ENCODE data around the gene CDC37L1. TPM values are rescaled to one million over a fixed set of nuclear protein-coding genes. Genes with fewer than 3 reads are reported as not detected.

The CDC37L1 gene
- total and polyA plus RNA-seq, 9 of the 15 experiments (the other 6 are each of a cell fraction or from before 2014, with no cell fraction given), result 1.5 to 7.9 (median 6.0) TPM

GRCh38 chr9:4713849-4714248, 34.5 kb downstream of the CDC37L1 start (continued):
- no peak for TF ChIP-seq CHAMP1 (IDR thresholded peaks at IDR 0.05)

- POLR2A ChIA-PET, result interaction anchor here (0.8 kb wide), 1 partner anchor 43 kb away, joined by 3 read pairs; no protein-coding TSS in a partner anchor
- WGBS (ENCODE audit: insufficient coverage, low coverage, missing lambda C conversion rate), result 95% methylated on average over 9 of the region's 9 CpGs
- FAIRE-seq, result no peak
- no peak for TF ChIP-seq PML (IDR thresholded peaks at IDR 0.05; ENCODE audit: low read length)
- TF ChIP-seq E2F1 (CRISPR knock-in tag; IDR thresholded peaks at IDR 0.05), result no peak
- no peak for TF ChIP-seq CREM (IDR thresholded peaks at IDR 0.05; ENCODE audit: low read depth)
- no peak for TF ChIP-seq ZNF197 (CRISPR knock-in tag; IDR thresholded peaks at IDR 0.05; ENCODE audit: low read depth)
- no peak for TF ChIP-seq SIRT6 (IDR thresholded peaks at IDR 0.05; ENCODE audit: low read depth, low read length)
- TF ChIP-seq NFE2 (IDR thresholded peaks at IDR 0.05; ENCODE audit: low read depth), result no peak
- no peak for TF ChIP-seq CBX1 (IDR thresholded peaks at IDR 0.05; ENCODE audit: low read depth)
- TF ChIP-seq ZBTB43 (CRISPR knock-in tag; IDR thresholded peaks at IDR 0.05), result no peak
- no peak for TF ChIP-seq ZNF12 (CRISPR knock-in tag; IDR thresholded peaks at IDR 0.05)
- TF ChIP-seq ZNF175 (CRISPR knock-in tag; IDR thresholded peaks at IDR 0.05; ENCODE audit: low read depth), result no peak
- no peak for TF ChIP-seq MCM3 (IDR thresholded peaks at IDR 0.05)
- no peak for TF ChIP-seq GATAD2B (IDR thresholded peaks at IDR 0.05; ENCODE audit: borderline replicate concordance)
- TF ChIP-seq UBTF (IDR thresholded peaks at IDR 0.05; ENCODE audit: borderline replicate concordance in 1 of 2, low read depth in 2 of 2, low read length in 2 of 2), result no peak
Measured at GRCh38 chr9:4714266-4715016, 35.1 kb downstream of the CDC37L1 start.

More at GRCh38 chr9:4714266-4715016, 35.1 kb downstream of the CDC37L1 start:
- peaks cover 83% of the 10 kb centered on the region for H3K36me3 ChIP-seq (ENCODE audit: control insufficient read depth, insufficient read depth, low read length)
- H3K27ac ChIP-seq (ENCODE audit: extremely low read depth, low read depth, low read length), result no peak overlapping the region
- no peaks in the 10 kb centered on the region for H3K9me1 ChIP-seq (ENCODE audit: control insufficient read depth, insufficient read depth, low read length)
- no peak overlapping the region for H3K4me2 ChIP-seq (ENCODE audit: insufficient read depth, low read length)
- ATAC-seq, result no peak
- BruUV-seq (replicated peaks), result no TSS peak
- H2AFZ ChIP-seq (ENCODE audit: low read depth, low read length), result no peak overlapping the region
- no peak for DNase-seq (ENCODE audit: extremely low read depth in 1 of 4, low spot score in 3 of 4)
- no peaks in the 10 kb centered on the region for H3K27me3 ChIP-seq (ENCODE audit: control insufficient read depth in 2 of 2, insufficient read depth in 2 of 2, low read length in 2 of 2)
- no peaks in the 10 kb centered on the region for H3K79me2 ChIP-seq (ENCODE audit: control insufficient read depth, insufficient read depth, low read length)
- H3K4me3 ChIP-seq, result no peak overlapping the region
- no peaks in the 10 kb centered on the region for H3K4me1 ChIP-seq (replicated peaks in 1 of 2; ENCODE audit: control insufficient read depth in 2 of 2, insufficient read depth in 2 of 2, low read length in 2 of 2)
- in situ Hi-C loops (cut with MboI), result no loop called here
- no peak overlapping the region for H3K9ac ChIP-seq (ENCODE audit: insufficient read depth in 1 of 2, low read depth in 2 of 2, low read length in 2 of 2)
- CTCF ChIA-PET (ENCODE audit: low intra/inter-chr PET ratio), result no interaction called here
- H3K9me3 ChIP-seq (replicated peaks; ENCODE audit: control insufficient read depth, insufficient read depth, low read depth, low read length), result no peaks in the 10 kb centered on the region; the same call in 1 of the 2 replicates
- no peaks in the 10 kb centered on the region for H4K20me1 ChIP-seq (replicated peaks; ENCODE audit: control insufficient read depth, insufficient read depth, low read length)
- intact Hi-C loops (cut with micrococcal nuclease), result no loop called here
